GM12878 (cell line): ENCODE data around the gene OPA1. TPM values are rescaled to one million over a fixed set of nuclear protein-coding genes. Genes with fewer than 3 reads are reported as not detected.

Experiments used
- ATAC-seq: fragments of 200-7000 bp; cut with Tn5 transposase; 3 replicates; pipeline ENCODE4 v1.9.1; 2020; ENCODE audit warnings: mild to moderate bottlenecking, moderate library complexity
- BruUV-seq: library from RNA; stranded (reverse); fragments of 400-500 nt; replicated peaks from 2 replicates; lab custom pipeline; 2021; lab: Mats Ljungman, UMichigan
- CTCF ChIA-PET: fragments of 300-600 bp; sonication (Branson Sonifier 250); formaldehyde crosslinking; extraction: SDS; loops from one replicate; lab custom pipeline; 2021; ENCODE audit warnings: inconsistent platforms; lab: Yijun Ruan, JAX
- POLR2A ChIA-PET: fragments of 350-600 bp; formaldehyde crosslinking; extraction: SDS; loops from one replicate; lab custom pipeline; 2021; ENCODE audit warnings: inconsistent platforms; lab: Charles Lee
- RAD21 ChIA-PET: fragments of 300-600 bp; sonication (Branson Sonifier 250); formaldehyde crosslinking; loops from one replicate; lab custom pipeline; 2023; ENCODE audit warnings: antibody characterized with exemption; ENCODE audit not compliant: unreplicated experiment; lab: Charles Lee
- SMC1A ChIA-PET: fragments of 300-600 bp; sonication (Branson Sonifier 250); formaldehyde crosslinking; loops from one replicate; lab custom pipeline; 2023; ENCODE audit not compliant: unreplicated experiment, uncharacterized antibody; lab: Charles Lee
- DNase-seq: peaks from one replicate; pipeline ENCODE4 v3.0.0-alpha.2; 2011; ENCODE audit warnings: low read depth, low spot score
- FAIRE-seq: peaks from 3 replicates; lab custom pipeline; 2011; peaks lifted over from hg19 to GRCh38; lab: Jason Lieb, UNC
- H2AFZ ChIP-seq: 2 replicates; pipeline ENCODE4 v1.6.0; 2011; ENCODE audit warnings: low read depth, low read length, control low read depth; ENCODE audit not compliant: control insufficient read depth
- H3K27ac ChIP-seq: 2 replicates; pipeline ENCODE4 v1.5.1; 2011; ENCODE audit warnings: control low read depth; ENCODE audit not compliant: control insufficient read depth, insufficient read depth
- H3K27me3 ChIP-seq, 2 experiments: replicated peaks in 1 of 2; 2 replicates each; pipeline versions ENCODE4 v1.6.0 to v1.6.1; 2011; ENCODE audit warnings: low read length in 1 of 2; ENCODE audit not compliant: control insufficient read depth in 2 of 2, insufficient read depth in 2 of 2
- H3K36me3 ChIP-seq, 2 experiments: 2 replicates each; pipeline ENCODE4 v1.5.1; 2011; ENCODE audit warnings: low read length in 1 of 2; ENCODE audit not compliant: control insufficient read depth in 2 of 2, insufficient read depth in 2 of 2
- H3K4me1 ChIP-seq: 2 replicates; pipeline ENCODE4 v1.6.1; 2011; ENCODE audit warnings: mild to moderate bottlenecking, low read length, moderate library complexity, mixed read lengths; ENCODE audit not compliant: control insufficient read depth, insufficient read depth
- H3K4me2 ChIP-seq: 2 replicates; pipeline ENCODE4 v1.6.0; 2011; ENCODE audit warnings: control low read depth; ENCODE audit not compliant: control insufficient read depth, insufficient read depth
- H3K4me3 ChIP-seq: fragments of 200-600 bp; sonication (generic); 2 replicates; pipeline ENCODE4 v1.5.1; 2016
- H3K79me2 ChIP-seq: 2 replicates; pipeline ENCODE4 v1.6.0; 2011; ENCODE audit warnings: low read length; ENCODE audit not compliant: control insufficient read depth, insufficient read depth
- H3K9ac ChIP-seq: 2 replicates; pipeline ENCODE4 v1.8.0; 2011; ENCODE audit warnings: low read length, control low read depth, mixed read lengths; ENCODE audit not compliant: control insufficient read depth, insufficient read depth
- H3K9me3 ChIP-seq: replicated peaks from 3 replicates; pipeline ENCODE4 v1.5.1; 2011; ENCODE audit warnings: mild to moderate bottlenecking, low read length; ENCODE audit not compliant: control insufficient read depth, insufficient read depth
- H4K20me1 ChIP-seq: 2 replicates; pipeline ENCODE4 v1.6.0; 2011; ENCODE audit not compliant: control insufficient read depth, insufficient read depth
- CBX3 ChIP-seq: fragments of 200-600 bp; sonication (generic); IDR thresholded peaks from 2 replicates; pipeline ENCODE4 v1.6.1; 2016; ENCODE audit warnings: low read depth, borderline replicate concordance
- FOXK2 ChIP-seq: fragments of 450-650 bp; IDR thresholded peaks from 2 replicates; pipeline ENCODE4 v1.6.1; 2017; ENCODE audit warnings: mild to moderate bottlenecking, moderate library complexity
- PKNOX1 ChIP-seq: fragments of 450-650 bp; IDR thresholded peaks from 2 replicates; pipeline ENCODE4 v1.6.1; 2016; ENCODE audit warnings: mild to moderate bottlenecking
- RCOR1 ChIP-seq: conservative IDR thresholded peaks from 2 replicates; pipeline ENCODE4 v1.6.1; 2012; ENCODE audit warnings: low read depth, low read length, improper control_type of control experiment
- RFX5 ChIP-seq: IDR thresholded peaks from 2 replicates; pipeline ENCODE4 v1.6.1; 2011; ENCODE audit warnings: low read depth, low read length, improper control_type of control experiment
- SMAD1 ChIP-seq: fragments of 450-650 bp; IDR thresholded peaks from 2 replicates; pipeline ENCODE4 v1.6.1; 2018; ENCODE audit warnings: mild to moderate bottlenecking, low read depth; ENCODE audit not compliant: partially characterized antibody
- SP1 ChIP-seq: IDR thresholded peaks from one replicate; pipeline ENCODE4 v1.6.1; 2011; ENCODE audit warnings: low read depth, low read length
- SPI1 ChIP-seq: IDR thresholded peaks from 2 replicates; pipeline ENCODE4 v1.6.1; 2011; ENCODE audit warnings: low read depth, mild to moderate bottlenecking, low read length, moderate library complexity, borderline replicate concordance; ENCODE audit not compliant: insufficient read depth
- SREBF2 ChIP-seq: IDR thresholded peaks from 2 replicates; pipeline ENCODE4 v1.6.1; 2012; ENCODE audit warnings: mild to moderate bottlenecking, low read length
- YBX1 ChIP-seq: fragments of 450-650 bp; IDR thresholded peaks from 2 replicates; pipeline ENCODE4 v1.6.1; 2016; ENCODE audit warnings: antibody characterized with exemption
- ZNF274 ChIP-seq: IDR thresholded peaks from one replicate; pipeline ENCODE4 v1.8.0; 2011; ENCODE audit not compliant: insufficient read length, insufficient read depth
- ZNF384 ChIP-seq: IDR thresholded peaks from 2 replicates; pipeline ENCODE4 v1.6.1; 2012; ENCODE audit warnings: low read depth, mild to moderate bottlenecking, low read length, improper control_type of control experiment, borderline replicate concordance
- ZNF687 ChIP-seq: fragments of 450-650 bp; IDR thresholded peaks from 2 replicates; pipeline ENCODE4 v1.6.1; 2017; ENCODE audit warnings: mild to moderate bottlenecking, moderate library complexity
- WGBS: methylation state at CpG from one replicate; pipeline ENCODE4 v1.1.6; 2016; ENCODE audit warnings: low lambda C conversion rate; ENCODE audit not compliant: insufficient replicate concordance, insufficient coverage; ENCODE audit errors: missing lambda C conversion rate; 5-methylcytosine and 5-hydroxymethylcytosine counted together
- in situ Hi-C: fragments of 300-500 bp; cut with MboI; formaldehyde crosslinking; loops from 9 replicates; pipeline ENCODE4 v1.14.3; 2018; ENCODE audit warnings: mixed read lengths
- intact Hi-C: fragments of 100-400 bp; cut with micrococcal nuclease; formaldehyde crosslinking; loops from one replicate; pipeline ENCODE4 v1.14.2; 2022; ENCODE audit not compliant: unreplicated experiment
- polyA plus RNA-seq, 11 experiments: library from polyadenylated mRNA; depleted of rRNA in 4 of 11; unstranded in 6 of 11; stranded (reverse) in 5 of 11; fragments of >200 nt; fragmentation: Nextera tagmentation in 4 of 11; fragmentation: Illumina TruSeq in 1 of 11; extraction: Ambion mirVana in 4 of 11; extraction: Trizol in 1 of 11; gene quantifications; 1 replicate in 1 of 11; 2 replicates in 10 of 11; pipeline versions ENCODE4 v1.2.1 to v1.2.3, GENCODE V29; 2011 to 2016; ENCODE audit warnings: inconsistent platforms in 2 of 11, missing spikeins in 2 of 11, low read depth in 1 of 11
- total RNA-seq, 4 experiments: library from RNA; depleted of rRNA in 3 of 4; stranded (reverse); fragments of >200 nt in 3 of 4; fragmentation: Illumina TruSeq in 1 of 4; extraction: Trizol in 1 of 4; gene quantifications; 2 replicates each; pipeline versions ENCODE4 v1.2.1 to v1.2.3, GENCODE V29; 2013 to 2021

The OPA1 gene
- total and polyA plus RNA-seq, 10 of the 15 experiments (the other 5 are each of a cell fraction or from before 2014, with no cell fraction given): 14.7 to 108 (median 59.3) TPM

- Histone ChIP-seq H3K27me3 (no peaks in the 10 kb centered on the region), H3K9ac (no peak overlapping the region), H3K36me3 (peaks cover 4 to 14% of the 10 kb centered on the region in 2 experiments), H3K4me1 (no peaks in the 10 kb centered on the region), H4K20me1 (no peaks in the 10 kb centered on the region), H2AFZ (no peak overlapping the region), H3K4me3 (no peak overlapping the region), H3K4me2 (no peak overlapping the region), H3K27ac (no peak overlapping the region), H3K79me2 (no peaks in the 10 kb centered on the region), H3K9me3 (no peaks in the 10 kb centered on the region)
- DNase-seq (no peak), ATAC-seq (no peak), FAIRE-seq (no peak)
- ChIA-PET POLR2A (no interaction called here), RAD21 (interaction anchor here (1.9 kb wide), 1 partner anchor 9 kb away, joined by 7 read pairs; no protein-coding TSS in a partner anchor), SMC1A (interaction anchor here (1.5 kb wide), 1 partner anchor 34 kb away, joined by 4 read pairs; no protein-coding TSS in a partner anchor), CTCF (interaction anchor here (0.9 to 1.5 kb wide), 3 partner anchors 9 to 11 kb away, joined by 3 to 6 read pairs (median 3); no protein-coding TSS in a partner anchor)
- no TSS peak for BruUV-seq
- TF ChIP-seq FOXK2 (no peak), SMAD1 (no peak), ZNF274 (no peak), PKNOX1 (no peak), RCOR1 (no peak), ZNF384 (no peak), SPI1 (no peak), YBX1 (no peak), SREBF2 (no peak), SP1 (no peak), CBX3 (no peak), RFX5 (no peak), ZNF687 (no peak)
- WGBS: 96% methylated on average over 3 of the region's 3 CpGs
- intact Hi-C loops (no loop called here), in situ Hi-C loops (no loop called here)
Measured at GRCh38 chr3:193656445-193656844, 63.4 kb downstream of the OPA1 start.
